Fibroblast of skin of left quadriceps (primary cell): ENCODE results near the gene TGFBR1.

Experiments
- DNase-seq, 2 experiments: peaks; one replicate each; pipeline ENCODE4 v3.0.0-alpha.2; 2013; ENCODE audit warnings: low read depth in 2 of 2

Gene TGFBR1

GRCh38 chr9:99106044-99106375, 1.1 kb downstream of the TGFBR1 start:
- DNase-seq = no peak

- DNase-seq = no peak
These were observed 2.5 kb downstream of the TGFBR1 start for GRCh38 chr9:99107421-99107820.

- no peak for DNase-seq
These were observed 3.2 kb downstream of the TGFBR1 start for GRCh38 chr9:99108131-99108530.

DNA sequence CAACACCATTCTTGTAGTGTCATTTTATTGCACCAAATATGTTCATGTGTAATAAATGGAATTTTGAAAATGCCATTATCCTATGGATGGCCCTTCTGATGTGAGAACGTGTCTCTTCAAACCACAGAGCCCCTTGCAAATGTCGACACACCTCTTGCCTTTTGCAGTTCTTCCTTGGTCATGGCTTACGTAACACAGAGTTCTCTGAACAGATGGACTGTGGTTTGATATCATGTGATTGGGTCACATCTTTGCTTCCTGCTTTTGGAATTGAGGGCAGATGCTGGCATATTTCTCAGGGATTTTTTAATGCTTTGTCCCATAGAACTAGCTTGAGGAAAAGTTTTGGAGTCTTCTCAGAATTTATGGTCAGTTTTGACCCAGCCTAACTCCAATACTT, 4.6 kb downstream of the TGFBR1 start:
- DNase-seq = peak; percentile 68 to 74

GRCh38 chr9:99112750-99113413, 8.0 kb downstream of the TGFBR1 start:
- no peak for DNase-seq

DNA sequence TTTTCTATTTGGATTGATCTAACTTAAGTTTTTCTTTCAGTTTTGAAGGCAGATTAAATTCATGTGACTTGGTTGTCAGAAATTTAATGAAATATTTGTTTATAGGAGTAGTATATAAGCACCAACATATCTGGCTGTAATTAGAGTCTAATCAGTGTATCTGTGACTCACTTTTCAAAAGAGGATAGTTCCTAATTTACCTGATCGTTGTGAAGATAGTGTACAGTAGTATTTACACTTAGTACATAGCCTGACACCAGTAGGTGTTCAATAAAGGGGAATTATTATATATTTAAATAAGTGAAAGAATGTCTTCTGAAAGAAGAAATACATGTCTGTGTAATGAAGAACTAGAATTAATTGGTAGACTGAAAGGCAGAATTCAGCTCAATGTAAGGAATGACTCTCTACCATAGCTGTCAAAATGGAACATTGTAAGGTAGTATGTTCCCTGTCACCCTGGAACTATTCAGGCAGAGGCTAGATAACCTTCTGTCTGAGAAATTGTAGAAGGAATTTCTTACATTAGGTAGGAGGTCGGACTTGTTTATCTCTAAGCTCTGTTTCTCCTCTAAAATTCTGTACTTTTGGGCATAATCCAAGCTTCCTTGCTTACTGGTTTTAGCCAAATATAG, 8.6 kb downstream of the TGFBR1 start:
- DNase-seq = no peak

- DNase-seq = no peak
These were observed 9.1 kb downstream of the TGFBR1 start for GRCh38 chr9:99114049-99114440.

- no peak for DNase-seq
These were observed 10.1 kb downstream of the TGFBR1 start for GRCh38 chr9:99114846-99115500.

DNA sequence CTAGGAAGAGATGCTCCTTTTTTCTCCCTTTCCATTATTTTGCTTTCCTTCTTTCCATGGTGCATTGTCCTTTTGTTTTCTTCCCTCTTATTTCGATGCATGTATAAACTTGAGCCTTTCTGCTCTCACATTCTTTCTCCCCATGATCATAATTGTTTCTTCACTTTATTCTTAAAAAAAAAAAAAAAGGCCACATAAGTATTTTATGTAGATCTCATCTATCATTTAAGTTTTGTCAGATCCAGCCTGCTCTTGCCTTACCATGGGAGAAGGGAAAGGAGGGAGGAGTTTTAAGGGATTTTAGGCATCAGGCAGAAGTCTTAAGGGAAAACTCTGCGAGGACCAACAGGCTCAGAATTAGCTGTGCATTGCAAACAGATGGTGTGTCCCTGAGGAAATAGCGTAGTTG, 11.1 kb downstream of the TGFBR1 start:
- no peak for DNase-seq

- DNase-seq = no peak
These were observed 14.0 kb downstream of the TGFBR1 start for GRCh38 chr9:99118782-99119466.

GRCh38 chr9:99119976-99120655, 15.2 kb downstream of the TGFBR1 start:
- DNase-seq = no peak

GRCh38 chr9:99121604-99122003, 16.7 kb downstream of the TGFBR1 start:
- no peak for DNase-seq

GRCh38 chr9:99124534-99125255, 19.8 kb downstream of the TGFBR1 start:
- DNase-seq = no peak

DNA sequence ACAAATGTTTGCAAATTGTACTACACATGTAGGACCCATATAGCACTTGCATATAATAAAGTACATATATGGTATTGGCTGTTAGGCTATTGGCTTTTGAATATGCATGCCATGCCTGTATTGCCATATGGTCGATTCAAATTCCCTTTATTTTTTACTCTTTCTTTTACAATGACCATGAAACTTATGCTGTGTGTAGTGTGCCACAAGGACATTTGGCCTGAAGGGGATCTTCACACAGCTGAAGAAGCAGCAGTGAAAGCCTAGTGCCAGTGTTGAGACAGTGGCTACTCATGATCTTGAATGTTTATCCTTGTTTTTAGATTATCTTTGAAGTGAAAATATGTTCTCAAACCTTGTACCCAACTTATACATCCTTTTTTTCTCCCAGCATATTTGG, 20.5 kb downstream of the TGFBR1 start:
- DNase-seq = no peak

- DNase-seq = no peak
These were observed 21.4 kb downstream of the TGFBR1 start for GRCh38 chr9:99126312-99126711.

DNA sequence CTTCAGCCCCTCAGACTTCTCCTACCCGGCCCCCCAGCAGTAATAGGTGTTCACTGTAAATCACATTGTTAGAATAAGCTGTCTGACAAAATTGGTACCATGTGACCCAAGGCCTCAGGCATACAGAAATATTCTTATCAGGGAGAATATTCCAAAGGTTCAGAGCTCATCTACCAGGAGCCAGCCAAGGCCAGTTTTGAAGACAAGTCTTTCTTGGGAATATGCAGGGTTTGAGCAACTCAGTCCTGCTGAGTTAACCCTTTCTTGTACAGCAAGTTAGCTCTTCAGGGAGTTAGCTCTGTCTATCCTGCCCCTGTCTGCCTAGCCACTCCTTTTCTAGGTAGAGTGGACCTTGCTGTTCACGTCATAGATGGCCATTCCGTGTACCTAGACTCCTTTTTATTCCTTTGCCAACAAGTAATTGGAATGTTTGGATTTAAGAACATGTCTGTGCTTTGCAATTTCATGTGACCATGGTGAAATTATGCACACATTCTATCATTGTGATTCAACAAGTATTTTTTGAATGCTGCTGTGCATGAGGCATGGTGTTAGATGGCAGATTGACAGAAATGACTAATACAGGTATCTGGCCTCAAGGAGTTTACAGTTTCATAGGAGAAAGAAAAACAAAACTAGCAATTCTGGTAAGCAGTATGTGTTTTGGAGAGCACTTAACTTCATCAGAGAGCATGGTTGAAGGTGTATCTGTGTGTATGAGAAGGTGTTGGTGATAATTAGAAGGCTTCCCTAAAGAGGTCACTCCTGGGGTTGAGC, 22.6 kb downstream of the TGFBR1 start:
- DNase-seq = peak in 1 of 2 experiments; percentile 34

DNA sequence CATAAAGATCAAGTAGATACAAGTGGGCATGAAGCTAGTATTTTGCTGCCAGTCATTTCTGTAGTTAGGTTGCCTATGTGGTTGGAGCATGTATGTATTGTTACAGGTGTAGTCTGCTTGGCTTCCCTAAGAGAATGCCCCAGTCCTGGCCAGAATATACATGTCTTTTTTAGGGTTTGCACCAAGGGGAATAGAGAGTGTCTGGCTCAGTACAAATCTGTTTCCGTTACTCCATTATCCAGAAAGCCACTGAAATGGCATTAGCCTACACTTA, 23.2 kb downstream of the TGFBR1 start:
- DNase-seq = no peak

- no peak for DNase-seq
These were observed 24.2 kb downstream of the TGFBR1 start for GRCh38 chr9:99129091-99129490.

GRCh38 chr9:99130069-99130468, 25.2 kb downstream of the TGFBR1 start:
- DNase-seq = no peak

DNA sequence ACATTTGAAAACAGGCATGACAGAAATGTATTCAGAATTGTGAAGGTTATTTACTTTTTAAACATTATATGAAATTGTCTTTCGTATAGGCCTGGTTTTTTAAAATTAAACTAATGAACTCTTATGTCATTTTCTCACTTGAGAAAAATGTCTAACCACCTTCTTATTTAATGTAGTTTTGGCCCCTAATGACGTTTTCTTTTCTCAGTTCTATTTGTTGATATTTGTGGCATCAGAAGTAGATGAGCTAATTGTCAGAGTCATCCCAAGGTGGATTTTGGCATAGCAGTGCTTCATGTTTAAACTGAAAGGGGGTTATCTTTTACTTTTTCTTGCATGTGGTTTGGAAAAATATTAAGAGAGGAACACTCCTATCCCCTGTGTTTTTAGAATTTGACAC, 28.2 kb downstream of the TGFBR1 start:
- no peak for DNase-seq

- peak; percentile 78 to 82 for DNase-seq
These were observed 30.0 kb downstream of the TGFBR1 start for GRCh38 chr9:99134893-99135341.
